ENCODE results near the gene AICDA.

- TF ChIP-seq CTCF (IDR thresholded peaks at IDR 0.05), result no peak
- TF ChIP-seq EP300 (IDR thresholded peaks at IDR 0.05), result no peak
- no peak for TF ChIP-seq POLR2A (IDR thresholded peaks at IDR 0.05)
- no peak for TF ChIP-seq POLR2AphosphoS5 (IDR thresholded peaks at IDR 0.05)
These were observed 56.0 kb downstream of the AICDA start for GRCh38 chr12:8556531-8557097.
